ENCODE measurements around the gene KLHL29. TPM values are rescaled to one million over a fixed set of nuclear protein-coding genes. Genes with fewer than 3 reads are reported as not detected.

The KLHL29 gene
- total RNA-seq, 1 experiment from 2014 or later: 2.4 TPM

GRCh38 chr2:23518481-23519333 is 133.7 kb downstream of the KLHL29 start:
- Histone ChIP-seq H2BK15ac (ENCODE audit: low read depth, low read length) (no peak overlapping the region), H3T11ph (ENCODE audit: low read length) (no peak overlapping the region), H4K5ac (ENCODE audit: insufficient read length, low read depth, low read length) (no peak overlapping the region), H2AFZ (ENCODE audit: low read length) (no peak overlapping the region), H3K23me2 (ENCODE audit: insufficient read length, low read depth, low read length, poor library complexity, severe bottlenecking) (no peaks in the 10 kb centered on the region), H3K9me3 (ENCODE audit: control insufficient read depth, low read depth, low read length) (no peaks in the 10 kb centered on the region), H3K18ac (ENCODE audit: insufficient read length, low read depth, low read length) (no peak overlapping the region), H4K91ac (ENCODE audit: insufficient read length, low read depth, low read length) (no peak overlapping the region), H2BK5ac (ENCODE audit: insufficient read length, low read length) (no peak overlapping the region), H3K4ac (ENCODE audit: low read depth, low read length) (no peak overlapping the region), H3K79me2 (ENCODE audit: insufficient read depth, low read length) (no peaks in the 10 kb centered on the region), H3K56ac (ENCODE audit: insufficient read length, low read depth, low read length) (no peak overlapping the region), H2BK12ac (ENCODE audit: insufficient read length, low read depth, low read length) (no peak overlapping the region), H4K8ac (replicated peaks; ENCODE audit: insufficient read length, low read depth, low read length) (no peak overlapping the region), H3K4me1 (ENCODE audit: insufficient read depth, low read length) (peaks cover 3% of the 10 kb centered on the region), H3K79me1 (ENCODE audit: insufficient read depth, low read depth, low read length, poor library complexity, severe bottlenecking) (no peaks in the 10 kb centered on the region), H3K9ac (ENCODE audit: extremely low read depth, insufficient read length, low read length) (no peak overlapping the region), H2BK20ac (ENCODE audit: low read depth, low read length, poor library complexity, severe bottlenecking) (no peak overlapping the region), H2AK5ac (ENCODE audit: insufficient read length, low read length) (no peak overlapping the region), H2BK120ac (ENCODE audit: low read depth, low read length, poor library complexity, severe bottlenecking) (no peak overlapping the region), H3K27ac (ENCODE audit: insufficient read length, low read depth, low read length) (no peak overlapping the region), H3K14ac (ENCODE audit: insufficient read depth, low read length) (no peak overlapping the region; the same call in 1 of the 2 replicates), H3K27me3 (ENCODE audit: insufficient read depth, low read length) (no peaks in the 10 kb centered on the region), H4K20me1 (ENCODE audit: control insufficient read depth, insufficient read depth, insufficient read length) (no peaks in the 10 kb centered on the region), H3K4me2 (ENCODE audit: insufficient read depth, insufficient read length, low read length) (no peak overlapping the region), H3K23ac (ENCODE audit: insufficient read length, low read depth, low read length) (no peak overlapping the region)
- Mint-ChIP-seq H3K27me3 (ENCODE audit: low read depth) (peaks cover 6% of the 10 kb centered on the region), H3K4me1 (peaks cover 25 to 31% of the 10 kb centered on the region in 2 experiments), H3K36me3 (ENCODE audit: insufficient read depth in 1 of 3, low read depth in 3 of 3) (no peaks in the 10 kb centered on the region), H3K4me3 (no peak overlapping the region), H3K27ac (peak overlapping the region in 2 of 3 experiments; percentile 34 to 83; a peak in 2 of 7 replicates), H3K9me3 (no peaks in the 10 kb centered on the region)
- TF ChIP-seq CTCF (conservative IDR thresholded peaks at IDR 0.05): no peak
- WGBS (ENCODE audit: extremely low coverage, insufficient read length, low lambda C conversion rate): no CpG with 5 or more reads among the region's 13 CpGs
- DNase-seq: no peak
